Measurements from ENCODE around the gene PDE3A. TPM values are rescaled to one million over a fixed set of nuclear protein-coding genes. Genes with fewer than 3 reads are reported as not detected.

PDE3A gene
- total and polyA plus RNA-seq, 2 experiments from 2014 or later = 1.8 to 2.7 TPM

DNA sequence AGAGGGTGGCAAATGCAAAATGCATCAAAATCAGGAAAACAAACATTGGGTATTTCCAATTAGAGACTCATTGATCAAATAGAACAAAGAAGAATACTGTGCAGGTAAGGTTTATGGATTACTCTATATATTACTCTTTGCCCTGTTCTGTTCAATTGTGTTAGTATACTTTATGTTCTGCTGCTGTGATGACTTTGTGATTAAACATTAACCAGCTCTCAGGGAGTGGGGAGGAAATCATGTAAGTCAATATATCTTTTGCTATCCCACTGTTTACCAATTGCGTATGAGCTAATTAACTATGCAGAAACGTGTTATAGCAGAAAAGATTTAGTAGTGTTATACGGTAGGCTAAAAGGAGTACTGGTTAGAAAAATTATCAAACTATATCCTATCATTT lies 129.4 kb downstream of the PDE3A start:
- H3K4me3 ChIP-seq = no peak overlapping the region
- H3K36me3 ChIP-seq = no peaks in the 10 kb centered on the region
- H3K9me3 ChIP-seq (ENCODE audit: low read depth) = no peaks in the 10 kb centered on the region
- TF ChIP-seq, protein P1, sequence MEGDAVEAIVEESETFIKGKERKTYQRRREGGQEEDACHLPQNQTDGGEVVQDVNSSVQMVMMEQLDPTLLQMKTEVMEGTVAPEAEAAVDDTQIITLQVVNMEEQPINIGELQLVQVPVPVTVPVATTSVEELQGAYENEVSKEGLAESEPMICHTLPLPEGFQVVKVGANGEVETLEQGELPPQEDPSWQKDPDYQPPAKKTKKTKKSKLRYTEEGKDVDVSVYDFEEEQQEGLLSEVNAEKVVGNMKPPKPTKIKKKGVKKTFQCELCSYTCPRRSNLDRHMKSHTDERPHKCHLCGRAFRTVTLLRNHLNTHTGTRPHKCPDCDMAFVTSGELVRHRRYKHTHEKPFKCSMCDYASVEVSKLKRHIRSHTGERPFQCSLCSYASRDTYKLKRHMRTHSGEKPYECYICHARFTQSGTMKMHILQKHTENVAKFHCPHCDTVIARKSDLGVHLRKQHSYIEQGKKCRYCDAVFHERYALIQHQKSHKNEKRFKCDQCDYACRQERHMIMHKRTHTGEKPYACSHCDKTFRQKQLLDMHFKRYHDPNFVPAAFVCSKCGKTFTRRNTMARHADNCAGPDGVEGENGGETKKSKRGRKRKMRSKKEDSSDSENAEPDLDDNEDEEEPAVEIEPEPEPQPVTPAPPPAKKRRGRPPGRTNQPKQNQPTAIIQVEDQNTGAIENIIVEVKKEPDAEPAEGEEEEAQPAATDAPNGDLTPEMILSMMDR (IDR thresholded peaks at IDR 0.05; ENCODE audit: low read depth, low read length) = no peak
- DNase-seq (ENCODE audit: low read depth in 1 of 2, low spot score in 1 of 2) = no peak
- no peak overlapping the region for H3K27ac ChIP-seq
- no peaks in the 10 kb centered on the region for H3K27me3 ChIP-seq
- H3K4me1 ChIP-seq (ENCODE audit: low read depth) = peaks cover 8% of the 10 kb centered on the region

DNA sequence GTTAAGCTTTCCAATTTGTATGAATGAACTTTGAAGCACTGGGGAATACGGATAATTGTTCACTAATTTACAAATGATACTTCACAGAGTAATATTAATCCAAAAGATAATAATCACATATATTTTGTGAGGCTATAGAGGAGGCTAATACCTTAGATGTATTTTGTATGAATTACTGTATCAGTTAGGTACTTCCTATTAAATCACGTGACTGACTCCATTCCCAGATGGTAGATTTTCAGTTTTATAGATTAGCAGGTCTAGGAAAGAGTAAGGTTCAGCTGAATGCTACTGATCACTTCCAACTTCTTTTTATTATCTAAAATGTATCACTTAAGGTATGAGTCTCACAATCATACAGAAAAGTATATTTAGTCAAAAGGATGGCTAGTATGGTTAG lies 133.6 kb downstream of the PDE3A start:
- no peak overlapping the region for H3K4me3 ChIP-seq
- DNase-seq (ENCODE audit: low read depth in 1 of 2, low spot score in 1 of 2) = no peak
- H3K27me3 ChIP-seq = no peaks in the 10 kb centered on the region
- no peaks in the 10 kb centered on the region for H3K9me3 ChIP-seq (ENCODE audit: low read depth)
- TF ChIP-seq, protein P1 (IDR thresholded peaks at IDR 0.05; ENCODE audit: low read depth, low read length) = no peak
- H3K27ac ChIP-seq = no peak overlapping the region
- H3K36me3 ChIP-seq = no peaks in the 10 kb centered on the region
- peaks cover 2% of the 10 kb centered on the region for H3K4me1 ChIP-seq (ENCODE audit: low read depth)

DNA sequence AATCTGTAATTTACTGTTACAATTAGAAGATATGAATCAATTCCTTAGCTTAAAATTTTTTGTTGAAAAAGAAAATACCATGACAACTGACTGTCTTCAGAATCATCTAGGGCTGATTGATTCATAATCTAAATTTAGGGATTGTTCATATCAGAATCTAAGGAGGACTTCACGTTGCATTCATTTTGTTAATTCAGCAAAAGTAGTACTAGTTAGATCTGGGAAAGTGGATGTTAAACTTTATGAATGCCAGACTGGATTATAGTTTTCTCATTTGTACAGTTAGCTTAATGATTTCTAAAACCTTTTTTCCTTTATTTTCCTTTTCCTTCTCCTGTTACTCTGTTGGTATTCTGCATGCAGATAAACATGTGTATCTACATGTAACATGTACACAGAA lies 135.5 kb downstream of the PDE3A start:
- H3K9me3 ChIP-seq (ENCODE audit: low read depth) = no peaks in the 10 kb centered on the region
- no peak for DNase-seq (ENCODE audit: low read depth in 1 of 2, low spot score in 1 of 2)
- H3K27ac ChIP-seq = no peak overlapping the region
- no peaks in the 10 kb centered on the region for H3K27me3 ChIP-seq
- no peaks in the 10 kb centered on the region for H3K4me1 ChIP-seq (ENCODE audit: low read depth)
- H3K36me3 ChIP-seq = no peaks in the 10 kb centered on the region
- no peak overlapping the region for H3K4me3 ChIP-seq
- TF ChIP-seq, protein P1 (IDR thresholded peaks at IDR 0.05; ENCODE audit: low read depth, low read length) = no peak

DNA sequence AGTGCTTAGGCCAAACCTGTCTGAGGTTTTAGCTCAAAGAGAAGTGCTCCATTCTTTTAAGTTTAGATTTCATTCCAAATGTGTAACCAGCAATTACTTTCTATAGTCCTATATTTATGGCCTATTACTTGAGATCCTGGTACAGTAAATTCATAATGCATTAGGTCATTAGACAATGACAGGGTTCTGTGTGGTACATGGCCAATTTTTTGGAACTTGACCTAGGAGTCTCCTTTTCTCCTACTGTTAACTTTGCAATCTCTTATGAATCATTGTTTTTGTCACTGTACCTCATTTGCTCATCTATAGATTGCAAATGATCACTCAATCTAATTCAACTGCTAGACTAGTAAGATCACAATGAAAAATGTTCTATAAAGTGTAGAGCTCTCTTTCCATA lies 136.7 kb downstream of the PDE3A start:
- DNase-seq (ENCODE audit: low read depth in 1 of 2, low spot score in 1 of 2) = no peak

DNA sequence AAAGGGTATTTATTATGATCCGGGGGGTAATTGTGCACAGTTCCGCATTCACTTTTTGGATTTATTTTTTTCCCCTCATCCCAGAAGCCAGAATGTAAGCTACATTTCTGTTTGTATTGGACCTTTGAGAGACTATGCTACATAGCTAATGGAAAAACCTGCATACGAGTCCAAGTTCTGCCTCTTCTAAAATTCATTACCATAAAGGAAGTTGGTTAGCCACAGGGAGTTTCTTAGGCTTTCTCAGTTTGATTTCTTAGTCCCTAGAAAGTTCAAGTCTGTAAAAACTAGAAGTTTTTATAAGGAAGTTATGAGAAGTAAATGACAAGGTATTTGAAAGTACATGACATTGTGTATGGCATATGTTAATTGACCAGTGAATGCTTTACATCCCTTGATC lies 138.7 kb downstream of the PDE3A start:
- Histone ChIP-seq H3K36me3 (no peaks in the 10 kb centered on the region), H3K27me3 (no peaks in the 10 kb centered on the region), H3K27ac (no peak overlapping the region), H3K4me1 (ENCODE audit: low read depth) (no peaks in the 10 kb centered on the region), H3K9me3 (ENCODE audit: low read depth) (no peaks in the 10 kb centered on the region), H3K4me3 (no peak overlapping the region)
- TF ChIP-seq, protein P1 (IDR thresholded peaks at IDR 0.05; ENCODE audit: low read depth, low read length) = no peak
- no peak for DNase-seq (ENCODE audit: low read depth in 1 of 2, low spot score in 1 of 2)

More for the DNA sequence above, 136.7 kb downstream of the PDE3A start:
- TF ChIP-seq, protein P1 (IDR thresholded peaks at IDR 0.05; ENCODE audit: low read depth, low read length) = no peak
- Histone ChIP-seq H3K36me3 (no peaks in the 10 kb centered on the region), H3K4me3 (no peak overlapping the region), H3K4me1 (ENCODE audit: low read depth) (no peaks in the 10 kb centered on the region), H3K27me3 (no peaks in the 10 kb centered on the region), H3K27ac (no peak overlapping the region), H3K9me3 (ENCODE audit: low read depth) (no peaks in the 10 kb centered on the region)

DNA sequence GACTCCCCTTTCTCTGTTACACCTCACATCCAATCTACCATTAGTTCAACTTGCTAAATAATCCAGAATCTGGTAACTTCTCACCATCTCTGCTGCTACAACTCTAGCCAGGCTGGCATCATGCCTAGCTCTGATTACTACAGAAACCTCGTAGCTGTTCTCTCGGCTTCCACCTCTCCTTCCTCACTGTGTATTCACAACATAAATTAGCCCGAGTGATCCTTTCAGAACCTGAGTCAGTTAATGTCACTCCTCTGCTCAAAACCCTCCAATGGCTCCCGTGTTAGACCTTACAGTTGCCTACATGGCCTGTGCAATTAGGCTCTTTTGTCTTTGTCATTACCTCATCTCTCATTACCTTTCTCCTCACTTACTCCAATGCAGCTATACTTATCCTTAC lies 139.4 kb downstream of the PDE3A start:
- DNase-seq (ENCODE audit: low read depth in 1 of 2, low spot score in 1 of 2) = peak in 1 of 2 donors; percentile 49
- H3K9me3 ChIP-seq (ENCODE audit: low read depth) = no peaks in the 10 kb centered on the region
- TF ChIP-seq, protein P1 (IDR thresholded peaks at IDR 0.05; ENCODE audit: low read depth, low read length) = no peak
- peaks cover 5% of the 10 kb centered on the region for H3K4me1 ChIP-seq (ENCODE audit: low read depth)
- H3K4me3 ChIP-seq = no peak overlapping the region
- H3K36me3 ChIP-seq = no peaks in the 10 kb centered on the region
- no peak overlapping the region for H3K27ac ChIP-seq
- H3K27me3 ChIP-seq = no peaks in the 10 kb centered on the region

Data from cardiac muscle cell (in vitro differentiated cells and primary cell).